Measurements from ENCODE around the gene SPRY2.

Gene SPRY2

GRCh38 chr13:80307401-80307987 lies 33.4 kb downstream of the SPRY2 start:
- H3K36me3 Mint-ChIP-seq (ENCODE audit: low read depth), result peaks cover 7% of the 10 kb centered on the region
- peaks cover 23% of the 10 kb centered on the region for H3K4me1 Mint-ChIP-seq
- no peak for TF ChIP-seq CTCF (IDR thresholded peaks at IDR 0.05; ENCODE audit: unreplicated experiment in 3 of 3)
- no peak overlapping the region for H3K4me3 Mint-ChIP-seq
- H3K27me3 Mint-ChIP-seq (ENCODE audit: low read depth), result no peaks in the 10 kb centered on the region
- peak overlapping the region in 2 of 3 experiments; percentile 20 to 35 for H3K27ac Mint-ChIP-seq
- no peaks in the 10 kb centered on the region for H3K9me3 Mint-ChIP-seq

- Mint-ChIP-seq H3K27ac (peak overlapping the region; percentile 15 to 55 (median 51)), H3K27me3 (ENCODE audit: low read depth) (no peaks in the 10 kb centered on the region), H3K4me3 (no peak overlapping the region), H3K36me3 (ENCODE audit: low read depth) (peaks cover 7% of the 10 kb centered on the region), H3K4me1 (peaks cover 18% of the 10 kb centered on the region), H3K9me3 (no peaks in the 10 kb centered on the region)
- TF ChIP-seq CTCF (IDR thresholded peaks at IDR 0.05; ENCODE audit: unreplicated experiment in 3 of 3), result no peak
These were observed 34.5 kb downstream of the SPRY2 start for GRCh38 chr13:80306337-80306972.

- peaks cover 7% of the 10 kb centered on the region for H3K36me3 Mint-ChIP-seq (ENCODE audit: low read depth)
- H3K4me3 Mint-ChIP-seq, result no peak overlapping the region
- no peaks in the 10 kb centered on the region for H3K9me3 Mint-ChIP-seq
- peaks cover 18% of the 10 kb centered on the region for H3K4me1 Mint-ChIP-seq
- TF ChIP-seq CTCF (IDR thresholded peaks at IDR 0.05; ENCODE audit: unreplicated experiment in 3 of 3), result no peak
- no peaks in the 10 kb centered on the region for H3K27me3 Mint-ChIP-seq (ENCODE audit: low read depth)
- peak overlapping the region; percentile 15 to 55 (median 51) for H3K27ac Mint-ChIP-seq
These were observed 35.2 kb downstream of the SPRY2 start for GRCh38 chr13:80305737-80306136.

GRCh38 chr13:80303225-80303811 lies 37.6 kb downstream of the SPRY2 start:
- Mint-ChIP-seq H3K27me3 (ENCODE audit: low read depth) (no peaks in the 10 kb centered on the region), H3K4me1 (peaks cover 18% of the 10 kb centered on the region), H3K27ac (no peak overlapping the region), H3K36me3 (ENCODE audit: low read depth) (peaks cover 7% of the 10 kb centered on the region), H3K4me3 (no peak overlapping the region), H3K9me3 (no peaks in the 10 kb centered on the region)
- TF ChIP-seq CTCF (IDR thresholded peaks at IDR 0.05; ENCODE audit: unreplicated experiment in 3 of 3), result no peak

GRCh38 chr13:80299046-80299445 lies 41.9 kb downstream of the SPRY2 start:
- Mint-ChIP-seq H3K4me1 (no peaks in the 10 kb centered on the region), H3K27ac (no peak overlapping the region), H3K9me3 (no peaks in the 10 kb centered on the region), H3K4me3 (no peak overlapping the region), H3K27me3 (ENCODE audit: low read depth) (no peaks in the 10 kb centered on the region), H3K36me3 (ENCODE audit: low read depth) (peaks cover 7% of the 10 kb centered on the region)
- no peak for TF ChIP-seq CTCF (IDR thresholded peaks at IDR 0.05; ENCODE audit: unreplicated experiment in 3 of 3)
